ENCODE measurements around the gene EGFL8.
A peak's percentile ranks its signal among the peaks of the same experiment; 100 is the strongest.

EGFL8 gene

GRCh38 chr6:32194388-32194787 is 30.0 kb downstream of the EGFL8 start:
- Histone ChIP-seq H3K36me3 (ENCODE audit: insufficient read depth, low read length) (no peaks in the 10 kb centered on the region), H3K4me3 (ENCODE audit: low read length) (no peak overlapping the region), H3K4me1 (ENCODE audit: insufficient read depth, low read length) (peaks cover 30% of the 10 kb centered on the region), H2AFZ (ENCODE audit: low read depth, low read length) (no peak overlapping the region), H3K27me3 (ENCODE audit: insufficient read depth, low read length) (no peaks in the 10 kb centered on the region), H3K9me3 (ENCODE audit: low read length) (no peaks in the 10 kb centered on the region)

- Histone ChIP-seq H3K4me3 (ENCODE audit: low read length) (peak overlapping the region; percentile 58), H3K36me3 (ENCODE audit: insufficient read depth, low read length) (no peaks in the 10 kb centered on the region), H3K27me3 (ENCODE audit: insufficient read depth, low read length) (no peaks in the 10 kb centered on the region), H3K4me1 (ENCODE audit: insufficient read depth, low read length) (peaks cover 30% of the 10 kb centered on the region), H3K9me3 (ENCODE audit: low read length) (no peaks in the 10 kb centered on the region), H2AFZ (ENCODE audit: low read depth, low read length) (no peak overlapping the region)
Observed at GRCh38 chr6:32194825-32195651, 30.6 kb downstream of the EGFL8 start.

GRCh38 chr6:32195652-32195901 is 31.2 kb downstream of the EGFL8 start:
- Histone ChIP-seq H3K4me1 (ENCODE audit: insufficient read depth, low read length) (peaks cover 30% of the 10 kb centered on the region), H3K9me3 (ENCODE audit: low read length) (no peaks in the 10 kb centered on the region), H3K36me3 (ENCODE audit: insufficient read depth, low read length) (no peaks in the 10 kb centered on the region), H3K4me3 (ENCODE audit: low read length) (peak overlapping the region; percentile 64), H3K27me3 (ENCODE audit: insufficient read depth, low read length) (no peaks in the 10 kb centered on the region), H2AFZ (ENCODE audit: low read depth, low read length) (no peak overlapping the region)

- Histone ChIP-seq H3K27me3 (ENCODE audit: insufficient read depth, low read length) (no peaks in the 10 kb centered on the region), H3K36me3 (ENCODE audit: insufficient read depth, low read length) (no peaks in the 10 kb centered on the region), H2AFZ (ENCODE audit: low read depth, low read length) (no peak overlapping the region), H3K4me1 (ENCODE audit: insufficient read depth, low read length) (peaks cover 25% of the 10 kb centered on the region), H3K9me3 (ENCODE audit: low read length) (no peaks in the 10 kb centered on the region), H3K4me3 (ENCODE audit: low read length) (peak overlapping the region; percentile 64)
Observed at GRCh38 chr6:32195902-32196681, 31.7 kb downstream of the EGFL8 start.

GRCh38 chr6:32196682-32197616 is 32.6 kb downstream of the EGFL8 start:
- peak overlapping the region; percentile 64 for H3K4me3 ChIP-seq (ENCODE audit: low read length)
- no peak overlapping the region for H2AFZ ChIP-seq (ENCODE audit: low read depth, low read length)
- H3K27me3 ChIP-seq (ENCODE audit: insufficient read depth, low read length), result no peaks in the 10 kb centered on the region

GRCh38 chr6:32198345-32198696 is 33.9 kb downstream of the EGFL8 start:
- H3K4me1 ChIP-seq (ENCODE audit: insufficient read depth, low read length), result peaks cover 29% of the 10 kb centered on the region
- H3K4me3 ChIP-seq (ENCODE audit: low read length), result no peak overlapping the region
- no peaks in the 10 kb centered on the region for H3K27me3 ChIP-seq (ENCODE audit: insufficient read depth, low read length)
- no peaks in the 10 kb centered on the region for H3K9me3 ChIP-seq (ENCODE audit: low read length)
- H3K36me3 ChIP-seq (ENCODE audit: insufficient read depth, low read length), result no peaks in the 10 kb centered on the region
- no peak overlapping the region for H2AFZ ChIP-seq (ENCODE audit: low read depth, low read length)

More at GRCh38 chr6:32196682-32197616, 32.6 kb downstream of the EGFL8 start:
- no peaks in the 10 kb centered on the region for H3K36me3 ChIP-seq (ENCODE audit: insufficient read depth, low read length)
- no peaks in the 10 kb centered on the region for H3K9me3 ChIP-seq (ENCODE audit: low read length)
- H3K4me1 ChIP-seq (ENCODE audit: insufficient read depth, low read length), result peaks cover 22% of the 10 kb centered on the region

- no peaks in the 10 kb centered on the region for H3K36me3 ChIP-seq (ENCODE audit: insufficient read depth, low read length)
- no peak overlapping the region for H3K4me3 ChIP-seq (ENCODE audit: low read length)
- no peaks in the 10 kb centered on the region for H3K9me3 ChIP-seq (ENCODE audit: low read length)
- peaks cover 35% of the 10 kb centered on the region for H3K4me1 ChIP-seq (ENCODE audit: insufficient read depth, low read length)
- no peaks in the 10 kb centered on the region for H3K27me3 ChIP-seq (ENCODE audit: insufficient read depth, low read length)
- H2AFZ ChIP-seq (ENCODE audit: low read depth, low read length), result no peak overlapping the region
Observed at GRCh38 chr6:32198866-32199265, 34.5 kb downstream of the EGFL8 start.

GRCh38 chr6:32200711-32201475 is 36.5 kb downstream of the EGFL8 start:
- Histone ChIP-seq H3K36me3 (ENCODE audit: insufficient read depth, low read length) (no peaks in the 10 kb centered on the region), H3K27me3 (ENCODE audit: insufficient read depth, low read length) (no peaks in the 10 kb centered on the region), H2AFZ (ENCODE audit: low read depth, low read length) (no peak overlapping the region), H3K9me3 (ENCODE audit: low read length) (no peaks in the 10 kb centered on the region), H3K4me3 (ENCODE audit: low read length) (no peak overlapping the region), H3K4me1 (ENCODE audit: insufficient read depth, low read length) (peaks cover 26% of the 10 kb centered on the region)

- Histone ChIP-seq H2AFZ (ENCODE audit: low read depth, low read length) (no peak overlapping the region), H3K36me3 (ENCODE audit: insufficient read depth, low read length) (no peaks in the 10 kb centered on the region), H3K27me3 (ENCODE audit: insufficient read depth, low read length) (no peaks in the 10 kb centered on the region), H3K4me3 (ENCODE audit: low read length) (no peak overlapping the region), H3K9me3 (ENCODE audit: low read length) (no peaks in the 10 kb centered on the region), H3K4me1 (ENCODE audit: insufficient read depth, low read length) (peaks cover 16% of the 10 kb centered on the region)
Observed at GRCh38 chr6:32202186-32202585, 37.8 kb downstream of the EGFL8 start.

- H3K9me3 ChIP-seq (ENCODE audit: low read length), result no peaks in the 10 kb centered on the region
- peaks cover 15% of the 10 kb centered on the region for H3K4me1 ChIP-seq (ENCODE audit: insufficient read depth, low read length)
- no peaks in the 10 kb centered on the region for H3K36me3 ChIP-seq (ENCODE audit: insufficient read depth, low read length)
- no peaks in the 10 kb centered on the region for H3K27me3 ChIP-seq (ENCODE audit: insufficient read depth, low read length)
- no peak overlapping the region for H2AFZ ChIP-seq (ENCODE audit: low read depth, low read length)
- no peak overlapping the region for H3K4me3 ChIP-seq (ENCODE audit: low read length)
Observed at GRCh38 chr6:32203426-32204267, 39.3 kb downstream of the EGFL8 start.

GRCh38 chr6:32204268-32204715 is 39.9 kb downstream of the EGFL8 start:
- peaks cover 15% of the 10 kb centered on the region for H3K4me1 ChIP-seq (ENCODE audit: insufficient read depth, low read length)
- no peaks in the 10 kb centered on the region for H3K27me3 ChIP-seq (ENCODE audit: insufficient read depth, low read length)
- H3K36me3 ChIP-seq (ENCODE audit: insufficient read depth, low read length), result no peaks in the 10 kb centered on the region
- no peak overlapping the region for H3K4me3 ChIP-seq (ENCODE audit: low read length)
- H3K9me3 ChIP-seq (ENCODE audit: low read length), result no peaks in the 10 kb centered on the region
- H2AFZ ChIP-seq (ENCODE audit: low read depth, low read length), result no peak overlapping the region

- peaks cover 2% of the 10 kb centered on the region for H3K4me1 ChIP-seq (ENCODE audit: insufficient read depth, low read length)
- peaks cover 13% of the 10 kb centered on the region for H3K27me3 ChIP-seq (ENCODE audit: insufficient read depth, low read length)
- no peaks in the 10 kb centered on the region for H3K36me3 ChIP-seq (ENCODE audit: insufficient read depth, low read length)
- H3K9me3 ChIP-seq (ENCODE audit: low read length), result no peaks in the 10 kb centered on the region
- H2AFZ ChIP-seq (ENCODE audit: low read depth, low read length), result no peak overlapping the region
- H3K4me3 ChIP-seq (ENCODE audit: low read length), result no peak overlapping the region
Observed at GRCh38 chr6:32208996-32209395, 44.6 kb downstream of the EGFL8 start.
